GM12878 (cell line): ENCODE data around the gene CXXC1. TPM values are rescaled to one million over a fixed set of nuclear protein-coding genes. Genes with fewer than 3 reads are reported as not detected.

ENCODE experiments used
- BCL11A ChIP-seq: IDR thresholded peaks from 2 replicates; pipeline ENCODE4 v1.6.1; 2011; ENCODE audit warnings: low read depth, low read length
- BRCA1 ChIP-seq: IDR thresholded peaks from 2 replicates; pipeline ENCODE4 v1.6.1; 2011; ENCODE audit warnings: low read depth, low read length, improper control_type of control experiment
- CHD2 ChIP-seq: IDR thresholded peaks from 2 replicates; pipeline ENCODE4 v1.6.1; 2011; ENCODE audit warnings: low read depth, low read length, improper control_type of control experiment, borderline replicate concordance
- DPF2 ChIP-seq: fragments of 450-650 bp; IDR thresholded peaks from 2 replicates; pipeline ENCODE4 v1.6.1; 2017; ENCODE audit warnings: mild to moderate bottlenecking
- MEF2B ChIP-seq: fragments of 450-650 bp; IDR thresholded peaks from 2 replicates; pipeline ENCODE4 v1.6.1; 2018; ENCODE audit warnings: mild to moderate bottlenecking, moderate library complexity; ENCODE audit not compliant: partially characterized antibody, poor library complexity, severe bottlenecking
- NBN ChIP-seq: fragments of 450-650 bp; IDR thresholded peaks from 2 replicates; pipeline ENCODE4 v1.6.1; 2016
- POLR2AphosphoS2 ChIP-seq: IDR thresholded peaks from 2 replicates; pipeline ENCODE4 v1.6.1; 2011; ENCODE audit warnings: low read depth, mild to moderate bottlenecking, low read length, improper control_type of control experiment, moderate library complexity
- RUNX3 ChIP-seq: IDR thresholded peaks from 2 replicates; pipeline ENCODE4 v1.6.1; 2012; ENCODE audit warnings: low read length, inconsistent platforms
- SIX5 ChIP-seq: IDR thresholded peaks from 2 replicates; pipeline ENCODE4 v1.6.1; 2011; ENCODE audit warnings: mild to moderate bottlenecking, low read depth, low read length, moderate library complexity; ENCODE audit not compliant: severe bottlenecking
- SMARCA5 ChIP-seq: fragments of 450-650 bp; IDR thresholded peaks from 2 replicates; pipeline ENCODE4 v1.6.1; 2017; ENCODE audit warnings: mild to moderate bottlenecking
- TBL1XR1 ChIP-seq: IDR thresholded peaks from 2 replicates; pipeline ENCODE4 v1.6.1; 2012; ENCODE audit warnings: low read depth, low read length, improper control_type of control experiment
- polyA plus RNA-seq, 11 experiments: library from polyadenylated mRNA; depleted of rRNA in 4 of 11; unstranded in 6 of 11; stranded (reverse) in 5 of 11; fragments of >200 nt; fragmentation: Nextera tagmentation in 4 of 11; fragmentation: Illumina TruSeq in 1 of 11; extraction: Ambion mirVana in 4 of 11; extraction: Trizol in 1 of 11; gene quantifications; 1 replicate in 1 of 11; 2 replicates in 10 of 11; pipeline versions ENCODE4 v1.2.1 to v1.2.3, GENCODE V29; 2011 to 2016; ENCODE audit warnings: inconsistent platforms in 2 of 11, missing spikeins in 2 of 11, low read depth in 1 of 11
- total RNA-seq, 4 experiments: library from RNA; depleted of rRNA in 3 of 4; stranded (reverse); fragments of >200 nt in 3 of 4; fragmentation: Illumina TruSeq in 1 of 4; extraction: Trizol in 1 of 4; gene quantifications; 2 replicates each; pipeline versions ENCODE4 v1.2.1 to v1.2.3, GENCODE V29; 2013 to 2021
- TF ChIP-seq, protein P1 (sequence below): fragments of 450-650 bp; IDR thresholded peaks from 2 replicates; pipeline ENCODE4 v1.6.1; 2017; ENCODE audit warnings: mild to moderate bottlenecking, moderate library complexity
- TF ChIP-seq, protein P2 (sequence below): fragments of 450-650 bp; IDR thresholded peaks from 2 replicates; pipeline ENCODE4 v1.6.1; 2017; ENCODE audit warnings: low read depth, mild to moderate bottlenecking, moderate library complexity
- TF ChIP-seq, protein P3 (sequence below): fragments of 150-350 bp; IDR thresholded peaks from 2 replicates; pipeline ENCODE4 v1.6.1; 2016; ENCODE audit warnings: low read depth, low read length
- TF ChIP-seq, protein P4 (sequence below): fragments of 450-650 bp; formaldehyde crosslinking; IDR thresholded peaks from 2 replicates; pipeline ENCODE4 v1.5.0; 2022; ENCODE audit warnings: mild to moderate bottlenecking, missing genetic modification characterization
- TF ChIP-seq, protein P5 (sequence below): fragments of 450-650 bp; IDR thresholded peaks from 2 replicates; pipeline ENCODE4 v1.6.1; 2014; ENCODE audit warnings: mild to moderate bottlenecking

CXXC1 gene
- total and polyA plus RNA-seq, 10 of the 15 experiments (the other 5 are each of a cell fraction or from before 2014, with no cell fraction given), result 9.2 to 180 (median 93.8) TPM

DNA sequence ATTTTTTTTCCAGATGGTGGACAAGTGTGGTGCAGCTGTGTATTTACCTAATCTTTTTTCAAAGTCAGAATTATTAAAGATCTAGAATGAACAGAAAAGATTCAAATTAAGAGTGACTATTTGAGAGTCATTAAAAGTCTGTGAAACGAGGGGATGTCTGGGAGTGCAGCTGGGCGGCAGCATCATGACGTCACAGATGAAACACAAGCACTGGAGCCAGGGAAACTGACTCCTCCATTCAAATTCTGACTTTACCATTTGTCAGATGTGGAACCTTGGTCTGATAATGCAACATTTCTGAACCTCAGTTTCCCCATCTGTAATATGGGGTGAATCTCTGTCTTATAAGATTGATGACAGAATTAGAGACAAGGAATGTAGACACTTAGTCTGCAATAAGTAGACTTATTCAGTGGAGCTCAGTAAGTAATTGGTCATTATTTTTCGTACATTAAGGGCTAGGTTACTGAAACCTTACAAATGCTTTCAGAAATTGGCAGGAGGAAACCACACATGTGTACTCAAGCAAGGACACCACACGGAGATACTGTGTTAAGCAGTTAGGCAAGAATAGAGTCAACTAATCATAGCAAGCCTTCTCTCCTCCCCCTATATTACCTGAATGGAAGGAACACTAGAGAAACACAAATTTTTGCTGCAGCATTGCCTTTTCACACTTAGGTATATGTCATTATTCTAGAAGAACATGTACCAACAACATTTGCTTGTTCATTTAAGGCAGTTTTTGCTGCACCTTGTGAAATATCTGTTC, 27.8 kb upstream of the CXXC1 start (continued):
- TF ChIP-seq, protein P1, sequence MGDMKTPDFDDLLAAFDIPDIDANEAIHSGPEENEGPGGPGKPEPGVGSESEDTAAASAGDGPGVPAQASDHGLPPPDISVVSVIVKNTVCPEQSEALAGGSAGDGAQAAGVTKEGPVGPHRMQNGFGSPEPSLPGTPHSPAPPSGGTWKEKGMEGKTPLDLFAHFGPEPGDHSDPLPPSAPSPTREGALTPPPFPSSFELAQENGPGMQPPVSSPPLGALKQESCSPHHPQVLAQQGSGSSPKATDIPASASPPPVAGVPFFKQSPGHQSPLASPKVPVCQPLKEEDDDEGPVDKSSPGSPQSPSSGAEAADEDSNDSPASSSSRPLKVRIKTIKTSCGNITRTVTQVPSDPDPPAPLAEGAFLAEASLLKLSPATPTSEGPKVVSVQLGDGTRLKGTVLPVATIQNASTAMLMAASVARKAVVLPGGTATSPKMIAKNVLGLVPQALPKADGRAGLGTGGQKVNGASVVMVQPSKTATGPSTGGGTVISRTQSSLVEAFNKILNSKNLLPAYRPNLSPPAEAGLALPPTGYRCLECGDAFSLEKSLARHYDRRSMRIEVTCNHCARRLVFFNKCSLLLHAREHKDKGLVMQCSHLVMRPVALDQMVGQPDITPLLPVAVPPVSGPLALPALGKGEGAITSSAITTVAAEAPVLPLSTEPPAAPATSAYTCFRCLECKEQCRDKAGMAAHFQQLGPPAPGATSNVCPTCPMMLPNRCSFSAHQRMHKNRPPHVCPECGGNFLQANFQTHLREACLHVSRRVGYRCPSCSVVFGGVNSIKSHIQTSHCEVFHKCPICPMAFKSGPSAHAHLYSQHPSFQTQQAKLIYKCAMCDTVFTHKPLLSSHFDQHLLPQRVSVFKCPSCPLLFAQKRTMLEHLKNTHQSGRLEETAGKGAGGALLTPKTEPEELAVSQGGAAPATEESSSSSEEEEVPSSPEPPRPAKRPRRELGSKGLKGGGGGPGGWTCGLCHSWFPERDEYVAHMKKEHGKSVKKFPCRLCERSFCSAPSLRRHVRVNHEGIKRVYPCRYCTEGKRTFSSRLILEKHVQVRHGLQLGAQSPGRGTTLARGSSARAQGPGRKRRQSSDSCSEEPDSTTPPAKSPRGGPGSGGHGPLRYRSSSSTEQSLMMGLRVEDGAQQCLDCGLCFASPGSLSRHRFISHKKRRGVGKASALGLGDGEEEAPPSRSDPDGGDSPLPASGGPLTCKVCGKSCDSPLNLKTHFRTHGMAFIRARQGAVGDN, result peak; percentile 32; the same call in 1 of the 2 replicates
- TF ChIP-seq, protein P2, sequence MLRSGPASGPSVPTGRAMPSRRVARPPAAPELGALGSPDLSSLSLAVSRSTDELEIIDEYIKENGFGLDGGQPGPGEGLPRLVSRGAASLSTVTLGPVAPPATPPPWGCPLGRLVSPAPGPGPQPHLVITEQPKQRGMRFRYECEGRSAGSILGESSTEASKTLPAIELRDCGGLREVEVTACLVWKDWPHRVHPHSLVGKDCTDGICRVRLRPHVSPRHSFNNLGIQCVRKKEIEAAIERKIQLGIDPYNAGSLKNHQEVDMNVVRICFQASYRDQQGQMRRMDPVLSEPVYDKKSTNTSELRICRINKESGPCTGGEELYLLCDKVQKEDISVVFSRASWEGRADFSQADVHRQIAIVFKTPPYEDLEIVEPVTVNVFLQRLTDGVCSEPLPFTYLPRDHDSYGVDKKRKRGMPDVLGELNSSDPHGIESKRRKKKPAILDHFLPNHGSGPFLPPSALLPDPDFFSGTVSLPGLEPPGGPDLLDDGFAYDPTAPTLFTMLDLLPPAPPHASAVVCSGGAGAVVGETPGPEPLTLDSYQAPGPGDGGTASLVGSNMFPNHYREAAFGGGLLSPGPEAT, result peak; percentile 84
- TF ChIP-seq SIX5 (no peak), DPF2 (peak; percentile 89), POLR2AphosphoS2 (no peak), NBN (peak; percentile 97), BCL11A (peak; percentile 94), SMARCA5 (peak; percentile 78), BRCA1 (no peak), TBL1XR1 (peak; percentile 81; the same call in 1 of the 2 replicates), MEF2B (peak; percentile 82), RUNX3 (peak; percentile 98), CHD2 (peak; percentile 59; the same call in 1 of the 2 replicates)
- TF ChIP-seq, protein P3, sequence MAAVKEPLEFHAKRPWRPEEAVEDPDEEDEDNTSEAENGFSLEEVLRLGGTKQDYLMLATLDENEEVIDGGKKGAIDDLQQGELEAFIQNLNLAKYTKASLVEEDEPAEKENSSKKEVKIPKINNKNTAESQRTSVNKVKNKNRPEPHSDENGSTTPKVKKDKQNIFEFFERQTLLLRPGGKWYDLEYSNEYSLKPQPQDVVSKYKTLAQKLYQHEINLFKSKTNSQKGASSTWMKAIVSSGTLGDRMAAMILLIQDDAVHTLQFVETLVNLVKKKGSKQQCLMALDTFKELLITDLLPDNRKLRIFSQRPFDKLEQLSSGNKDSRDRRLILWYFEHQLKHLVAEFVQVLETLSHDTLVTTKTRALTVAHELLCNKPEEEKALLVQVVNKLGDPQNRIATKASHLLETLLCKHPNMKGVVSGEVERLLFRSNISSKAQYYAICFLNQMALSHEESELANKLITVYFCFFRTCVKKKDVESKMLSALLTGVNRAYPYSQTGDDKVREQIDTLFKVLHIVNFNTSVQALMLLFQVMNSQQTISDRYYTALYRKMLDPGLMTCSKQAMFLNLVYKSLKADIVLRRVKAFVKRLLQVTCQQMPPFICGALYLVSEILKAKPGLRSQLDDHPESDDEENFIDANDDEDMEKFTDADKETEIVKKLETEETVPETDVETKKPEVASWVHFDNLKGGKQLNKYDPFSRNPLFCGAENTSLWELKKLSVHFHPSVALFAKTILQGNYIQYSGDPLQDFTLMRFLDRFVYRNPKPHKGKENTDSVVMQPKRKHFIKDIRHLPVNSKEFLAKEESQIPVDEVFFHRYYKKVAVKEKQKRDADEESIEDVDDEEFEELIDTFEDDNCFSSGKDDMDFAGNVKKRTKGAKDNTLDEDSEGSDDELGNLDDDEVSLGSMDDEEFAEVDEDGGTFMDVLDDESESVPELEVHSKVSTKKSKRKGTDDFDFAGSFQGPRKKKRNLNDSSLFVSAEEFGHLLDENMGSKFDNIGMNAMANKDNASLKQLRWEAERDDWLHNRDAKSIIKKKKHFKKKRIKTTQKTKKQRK, result no peak
- TF ChIP-seq, protein P4, sequence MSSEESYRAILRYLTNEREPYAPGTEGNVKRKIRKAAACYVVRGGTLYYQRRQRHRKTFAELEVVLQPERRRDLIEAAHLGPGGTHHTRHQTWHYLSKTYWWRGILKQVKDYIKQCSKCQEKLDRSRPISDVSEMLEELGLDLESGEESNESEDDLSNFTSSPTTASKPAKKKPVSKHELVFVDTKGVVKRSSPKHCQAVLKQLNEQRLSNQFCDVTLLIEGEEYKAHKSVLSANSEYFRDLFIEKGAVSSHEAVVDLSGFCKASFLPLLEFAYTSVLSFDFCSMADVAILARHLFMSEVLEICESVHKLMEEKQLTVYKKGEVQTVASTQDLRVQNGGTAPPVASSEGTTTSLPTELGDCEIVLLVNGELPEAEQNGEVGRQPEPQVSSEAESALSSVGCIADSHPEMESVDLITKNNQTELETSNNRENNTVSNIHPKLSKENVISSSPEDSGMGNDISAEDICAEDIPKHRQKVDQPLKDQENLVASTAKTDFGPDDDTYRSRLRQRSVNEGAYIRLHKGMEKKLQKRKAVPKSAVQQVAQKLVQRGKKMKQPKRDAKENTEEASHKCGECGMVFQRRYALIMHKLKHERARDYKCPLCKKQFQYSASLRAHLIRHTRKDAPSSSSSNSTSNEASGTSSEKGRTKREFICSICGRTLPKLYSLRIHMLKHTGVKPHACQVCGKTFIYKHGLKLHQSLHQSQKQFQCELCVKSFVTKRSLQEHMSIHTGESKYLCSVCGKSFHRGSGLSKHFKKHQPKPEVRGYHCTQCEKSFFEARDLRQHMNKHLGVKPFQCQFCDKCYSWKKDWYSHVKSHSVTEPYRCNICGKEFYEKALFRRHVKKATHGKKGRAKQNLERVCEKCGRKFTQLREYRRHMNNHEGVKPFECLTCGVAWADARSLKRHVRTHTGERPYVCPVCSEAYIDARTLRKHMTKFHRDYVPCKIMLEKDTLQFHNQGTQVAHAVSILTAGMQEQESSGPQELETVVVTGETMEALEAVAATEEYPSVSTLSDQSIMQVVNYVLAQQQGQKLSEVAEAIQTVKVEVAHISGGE (CRISPR knock-in tag), result no peak
- TF ChIP-seq, protein P5, sequence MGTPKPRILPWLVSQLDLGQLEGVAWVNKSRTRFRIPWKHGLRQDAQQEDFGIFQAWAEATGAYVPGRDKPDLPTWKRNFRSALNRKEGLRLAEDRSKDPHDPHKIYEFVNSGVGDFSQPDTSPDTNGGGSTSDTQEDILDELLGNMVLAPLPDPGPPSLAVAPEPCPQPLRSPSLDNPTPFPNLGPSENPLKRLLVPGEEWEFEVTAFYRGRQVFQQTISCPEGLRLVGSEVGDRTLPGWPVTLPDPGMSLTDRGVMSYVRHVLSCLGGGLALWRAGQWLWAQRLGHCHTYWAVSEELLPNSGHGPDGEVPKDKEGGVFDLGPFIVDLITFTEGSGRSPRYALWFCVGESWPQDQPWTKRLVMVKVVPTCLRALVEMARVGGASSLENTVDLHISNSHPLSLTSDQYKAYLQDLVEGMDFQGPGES, result no peak
